Measurements from ENCODE around the gene NLGN1.

The NLGN1 gene

DNA sequence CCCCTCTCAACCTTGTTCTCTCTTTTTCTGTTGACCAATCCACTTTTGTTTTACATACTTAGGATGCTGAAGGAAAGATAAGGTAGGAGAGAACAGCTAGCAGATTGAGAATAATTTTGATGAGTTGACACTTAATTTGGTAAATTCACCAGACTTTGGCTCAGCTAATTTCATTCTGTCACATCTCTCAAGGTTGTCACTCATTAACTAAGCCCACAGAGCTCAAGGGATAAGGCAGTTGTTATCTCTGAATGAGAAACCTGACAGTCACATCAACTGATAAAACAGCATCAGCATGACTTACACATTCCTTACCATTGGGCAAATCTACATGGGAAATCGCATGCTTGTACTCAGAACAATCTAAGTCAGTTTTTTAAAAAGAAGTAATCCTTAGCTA is 591.4 kb downstream of the NLGN1 start:
- no peak for ATAC-seq

DNA sequence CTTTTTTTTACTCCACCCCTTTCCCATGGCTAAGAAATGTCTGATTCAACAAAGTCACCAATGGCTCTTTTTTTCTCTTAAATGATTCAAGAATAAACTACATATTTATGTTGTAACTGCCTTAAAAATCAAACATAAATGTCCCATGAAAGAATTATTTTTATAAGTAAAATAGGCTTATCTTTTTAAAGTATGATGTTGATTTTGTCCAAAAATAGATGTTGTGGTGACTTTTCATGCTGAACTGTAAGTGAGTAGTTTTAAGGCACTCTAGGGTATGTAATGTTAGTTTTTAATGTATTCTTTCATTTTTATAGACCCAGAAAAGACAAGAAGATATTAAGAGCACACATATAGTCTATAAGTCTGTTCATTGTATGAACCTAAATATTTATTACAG is 594.9 kb downstream of the NLGN1 start:
- no peak for ATAC-seq
- DNase-seq = no peak

More for the DNA sequence above, 591.4 kb downstream of the NLGN1 start:
- no peak for DNase-seq

DNA sequence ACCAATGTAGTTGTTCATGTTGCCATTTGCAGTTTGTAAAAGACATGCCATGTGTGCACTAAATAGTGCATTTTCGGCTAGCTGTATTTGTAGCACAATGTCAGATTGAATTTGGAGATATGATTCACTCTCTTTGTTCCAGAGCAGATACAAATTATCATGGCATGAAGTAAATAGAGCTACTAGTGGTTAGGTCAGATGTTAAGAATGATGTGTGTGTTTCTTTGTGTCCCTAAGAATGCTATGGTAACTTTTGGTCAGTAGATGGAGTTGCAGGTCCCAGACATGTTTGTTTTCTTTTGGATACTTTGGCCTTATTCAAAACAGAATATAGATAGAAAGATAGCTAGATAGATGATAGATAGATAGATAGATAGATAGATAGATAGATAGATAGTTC is 595.8 kb downstream of the NLGN1 start:
- DNase-seq (no peak), ATAC-seq (no peak)

DNA sequence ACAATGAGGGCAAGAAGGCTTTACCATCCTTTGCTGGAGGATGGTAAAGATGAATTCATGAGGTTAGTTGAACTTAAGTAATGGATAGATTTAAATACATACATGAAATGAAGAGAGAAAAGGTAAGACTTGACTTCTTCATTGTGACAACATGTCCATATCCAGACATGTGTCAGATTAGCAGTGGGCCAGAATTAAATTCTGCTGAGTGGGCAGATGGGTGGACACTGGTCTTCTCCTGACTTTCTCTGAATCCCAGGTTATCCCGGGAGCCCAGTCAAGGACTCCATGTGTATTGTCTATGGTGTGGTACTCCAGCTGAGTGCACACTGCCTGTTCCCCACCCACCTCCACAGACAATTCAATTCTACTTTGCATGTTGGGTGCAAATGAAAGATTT is 603.1 kb downstream of the NLGN1 start:
- ATAC-seq = no peak

DNA sequence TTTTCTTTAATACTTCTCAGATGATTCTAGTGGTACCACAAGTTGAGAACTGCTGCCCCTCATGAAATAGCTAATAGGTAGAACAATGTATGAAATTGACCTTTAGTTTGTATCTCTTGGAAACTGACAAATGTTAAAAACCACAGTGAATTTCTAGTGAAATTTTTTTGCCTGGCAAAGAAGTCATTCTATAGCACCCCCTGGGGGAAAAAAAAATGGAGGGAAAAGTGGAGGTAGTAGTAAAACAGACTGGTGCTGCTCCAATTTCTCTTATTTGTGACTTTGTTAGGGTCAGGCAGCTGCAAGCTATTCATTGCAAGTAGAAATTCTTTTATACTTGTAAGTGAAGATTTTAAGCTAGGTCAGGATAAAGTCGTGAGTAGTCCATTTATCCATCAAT is 605.0 kb downstream of the NLGN1 start:
- DNase-seq = no peak
- ATAC-seq = no peak

More for the DNA sequence above, 603.1 kb downstream of the NLGN1 start:
- DNase-seq = no peak

DNA sequence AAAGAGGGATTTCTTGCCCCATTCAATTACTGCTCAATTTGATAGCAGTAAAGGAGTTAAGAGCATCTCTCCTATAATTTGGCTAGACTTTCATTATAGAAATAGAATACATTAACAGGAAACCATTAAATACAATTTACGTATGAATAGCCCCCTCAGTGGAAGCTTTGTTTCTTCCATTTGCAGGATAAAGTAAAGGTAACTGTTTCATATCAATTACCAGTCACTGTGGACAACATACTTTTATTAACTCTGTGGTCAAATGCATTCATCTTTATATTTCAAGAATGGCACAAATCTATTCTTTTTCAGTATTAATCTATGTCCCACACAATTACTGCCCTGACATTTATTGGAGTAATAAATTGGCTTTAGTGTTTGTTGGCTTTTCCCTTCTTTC is 613.4 kb downstream of the NLGN1 start:
- DNase-seq (no peak), ATAC-seq (no peak)

DNA sequence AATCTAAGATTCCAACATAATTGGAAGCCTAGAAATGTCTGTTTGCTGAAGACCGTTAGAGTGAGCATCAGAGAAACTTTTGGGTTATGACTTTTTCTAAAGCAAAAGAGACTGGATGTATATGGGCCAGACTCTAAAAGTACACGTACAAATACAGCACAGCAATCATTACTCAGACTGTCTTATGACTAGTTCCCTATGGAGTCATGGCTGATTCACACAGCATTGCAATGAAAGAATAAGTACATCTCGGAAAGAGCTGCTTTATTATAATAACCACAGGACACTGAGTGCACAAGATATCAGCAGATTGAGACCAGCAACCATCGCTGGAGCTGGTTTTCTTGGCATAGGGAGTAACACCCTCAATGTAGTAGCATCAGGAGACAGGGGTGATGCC is 618.6 kb downstream of the NLGN1 start:
- no peak for DNase-seq
- ATAC-seq = no peak

DNA sequence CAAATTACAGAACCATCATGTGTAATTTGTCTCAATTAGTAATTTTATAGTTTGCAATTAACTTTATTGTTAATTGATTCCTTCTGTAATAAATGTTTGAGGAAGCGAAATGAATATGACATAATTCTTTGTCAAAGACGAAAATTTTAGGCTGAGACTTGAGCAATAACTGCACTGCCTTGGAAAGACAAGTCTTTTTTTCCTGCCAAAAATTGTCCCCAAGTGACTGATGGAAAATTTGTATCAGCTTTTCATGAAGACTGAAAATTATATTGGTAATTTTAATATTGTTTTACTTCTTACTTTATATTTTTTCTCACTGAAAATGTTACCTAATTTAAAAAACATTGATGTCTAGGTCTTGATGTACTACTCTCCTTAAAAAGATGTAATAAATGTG is 622.6 kb downstream of the NLGN1 start:
- ATAC-seq = no peak
- no peak for DNase-seq

DNA sequence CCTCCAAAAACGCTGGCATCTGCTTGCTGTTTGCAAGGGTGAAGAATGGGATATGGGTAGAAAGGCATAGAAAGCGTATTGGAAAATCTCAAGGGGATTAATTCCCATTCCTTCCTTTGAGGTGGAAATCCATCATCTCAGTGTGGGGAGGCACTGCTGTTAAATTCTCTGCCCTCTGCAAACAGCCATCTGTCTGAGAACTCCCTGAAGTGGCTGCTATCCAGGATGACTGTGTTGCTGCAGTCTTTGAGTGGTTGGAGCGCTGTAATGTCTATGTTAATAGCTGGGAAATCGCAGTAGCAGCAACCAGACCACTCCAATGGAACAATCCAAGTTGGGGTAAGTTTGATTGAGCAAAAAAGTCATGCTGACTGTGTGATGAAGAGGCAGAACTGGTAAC is 625.9 kb downstream of the NLGN1 start:
- DNase-seq = no peak
- no peak for ATAC-seq

DNA sequence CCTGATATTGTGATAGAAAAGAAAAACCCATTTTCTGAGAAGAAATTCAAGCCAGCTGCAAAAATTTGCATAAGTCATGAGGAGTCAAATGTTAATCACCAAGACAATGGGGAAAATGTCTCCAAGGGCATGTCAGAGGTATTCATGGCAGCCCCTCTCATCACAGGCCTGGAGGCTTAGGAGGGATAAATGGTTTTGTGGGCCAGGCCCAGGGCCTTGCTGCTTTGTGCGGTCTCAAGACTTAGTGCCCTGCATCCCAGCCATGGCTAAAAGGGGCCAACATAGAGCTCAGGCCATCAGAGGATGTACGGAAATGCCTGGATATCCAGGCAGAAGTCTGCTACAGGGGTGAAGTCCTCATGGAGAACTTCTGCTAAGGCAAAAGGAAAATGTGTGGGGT is 631.1 kb downstream of the NLGN1 start:
- ATAC-seq (no peak), DNase-seq (no peak)

DNA sequence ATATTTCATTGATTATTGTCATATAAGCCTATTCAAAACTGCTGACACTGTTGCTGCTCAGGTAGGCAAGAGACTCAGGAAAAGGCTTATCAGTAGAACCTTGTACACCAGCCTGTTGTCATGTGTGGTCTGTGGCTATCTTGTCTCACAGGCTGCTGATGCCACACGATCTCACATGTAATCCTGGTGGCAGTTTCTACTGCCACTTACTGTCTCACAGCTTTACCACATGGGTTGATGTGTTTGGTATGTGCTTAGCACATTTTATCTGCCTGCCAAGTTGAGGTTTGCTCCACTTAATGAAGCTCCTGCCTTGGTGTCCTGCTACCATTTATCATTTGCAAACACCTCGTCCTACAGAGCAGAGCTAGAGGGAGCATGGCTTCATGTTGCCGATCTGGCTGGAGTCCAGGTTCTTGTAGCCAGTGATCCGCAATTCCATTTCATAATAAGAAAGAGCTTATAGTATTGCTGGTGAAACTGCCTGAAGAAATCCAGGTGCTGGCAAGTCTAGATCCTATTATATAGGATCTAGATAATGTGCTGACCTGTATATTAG is 637.9 kb downstream of the NLGN1 start:
- ATAC-seq = no peak
- no peak for DNase-seq

DNA sequence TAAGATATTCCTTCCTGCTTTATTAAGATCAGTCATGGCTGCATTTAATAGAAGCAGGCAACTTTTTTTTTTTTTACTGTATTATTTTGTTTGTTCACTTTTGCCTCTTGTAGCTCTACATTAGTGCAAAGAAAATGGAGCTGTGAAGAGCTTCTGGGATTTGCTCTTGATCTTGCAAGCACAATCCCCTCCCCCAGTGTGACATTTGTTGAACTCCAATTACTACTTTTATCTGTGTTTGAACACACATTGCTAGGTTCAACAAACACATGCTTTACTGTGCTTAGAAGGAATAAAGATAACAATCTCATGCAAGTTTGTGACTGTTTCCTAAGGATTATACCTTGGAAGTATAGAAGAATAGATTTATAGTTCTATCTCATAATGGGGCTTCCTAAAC is 648.8 kb downstream of the NLGN1 start:
- no peak for ATAC-seq
- DNase-seq = no peak

DNA sequence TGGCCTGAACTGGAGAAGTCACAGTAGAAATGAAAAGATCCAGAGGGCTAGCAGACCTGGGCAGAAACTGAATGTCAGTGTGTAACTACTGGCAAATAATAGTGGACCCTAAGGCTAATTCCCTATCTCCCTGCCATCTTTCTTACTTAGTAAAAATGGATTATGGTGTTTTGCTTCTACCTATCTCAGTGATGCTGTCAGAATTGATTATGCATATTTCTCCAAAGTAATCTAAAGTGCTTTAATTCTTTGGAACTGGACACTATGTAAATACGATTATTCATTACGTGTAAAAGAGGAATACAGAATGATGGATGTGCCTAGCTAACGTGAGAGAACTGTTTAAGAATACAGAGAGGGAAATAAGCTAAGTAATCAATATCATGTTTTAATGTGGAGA is 651.9 kb downstream of the NLGN1 start:
- no peak for ATAC-seq
- DNase-seq = no peak

DNA sequence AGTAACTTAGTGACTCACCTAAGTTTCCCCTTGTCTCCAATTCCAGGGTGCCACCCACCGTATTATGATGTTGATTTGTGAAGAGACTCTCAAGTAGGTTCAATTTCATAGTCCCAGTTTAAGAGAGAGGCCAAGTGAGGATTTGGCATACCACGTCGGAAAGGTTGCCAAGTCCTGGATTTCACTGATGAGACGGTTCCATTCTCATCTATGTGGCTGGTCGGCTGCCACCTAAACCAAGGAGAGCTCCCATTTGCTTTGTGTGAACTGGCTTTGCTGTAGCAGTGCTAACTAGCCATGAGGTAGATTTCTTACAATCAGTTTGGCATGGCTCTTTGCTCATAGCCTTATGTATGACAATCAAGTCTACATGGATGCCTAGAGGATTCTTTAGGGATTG is 653.6 kb downstream of the NLGN1 start:
- DNase-seq = no peak
- ATAC-seq = no peak

DNA sequence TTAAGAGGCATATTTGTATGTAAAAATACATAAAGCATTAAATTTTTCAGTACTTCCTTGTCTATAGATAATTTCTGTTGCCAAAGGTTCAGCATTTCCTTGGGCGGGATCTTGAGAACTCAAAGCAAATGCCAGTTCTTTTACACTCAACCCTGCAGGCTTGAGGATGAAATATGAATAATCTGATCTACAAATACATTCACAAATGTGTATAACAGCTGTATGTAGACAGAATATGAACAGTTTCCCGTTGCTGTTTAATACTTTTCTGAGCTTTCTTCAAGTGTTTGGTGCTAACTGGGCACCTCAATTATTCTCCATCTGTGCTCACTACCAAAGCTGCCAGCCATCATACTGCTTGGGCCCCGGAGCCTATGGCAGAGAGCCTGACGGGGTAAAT is 661.3 kb downstream of the NLGN1 start:
- no peak for ATAC-seq
- DNase-seq = no peak

DNA sequence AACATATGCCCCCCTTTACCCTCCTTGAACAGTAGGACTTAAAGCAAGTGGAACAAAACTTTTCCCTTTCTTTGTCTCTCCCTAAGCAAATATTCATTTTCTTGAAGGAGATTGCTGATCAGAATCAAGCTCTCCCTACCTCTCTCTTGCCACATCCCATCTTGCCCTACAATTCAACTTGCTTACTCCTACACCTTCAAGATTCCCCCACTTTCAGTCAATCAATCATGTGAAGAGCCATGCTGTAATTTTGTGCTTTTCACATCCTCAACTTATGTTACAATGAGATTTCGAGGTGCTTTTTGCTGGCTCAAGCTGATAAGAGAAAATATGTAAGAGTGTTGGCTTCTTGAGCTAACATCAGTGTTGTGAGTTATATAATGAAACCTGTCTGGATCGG is 662.9 kb downstream of the NLGN1 start:
- no peak for ATAC-seq

DNA sequence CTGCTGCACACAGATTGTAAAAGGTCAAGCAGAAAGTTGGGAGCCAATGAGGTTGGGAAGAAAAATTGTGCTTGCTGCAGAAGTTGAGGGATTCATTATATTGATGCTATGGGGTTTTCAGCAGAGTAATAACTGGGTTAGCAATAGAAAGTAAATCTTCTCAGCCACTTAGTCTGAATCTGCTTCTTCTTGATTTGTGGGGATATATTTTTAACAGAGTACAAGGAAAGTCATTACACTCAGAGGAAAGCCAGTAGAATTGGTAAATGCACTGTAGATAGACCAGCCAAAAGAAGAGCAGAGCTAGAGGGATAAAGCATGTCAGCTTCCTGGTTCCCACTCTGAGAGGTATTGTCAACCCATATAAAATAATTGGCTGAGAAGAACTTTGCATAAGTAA is 663.6 kb downstream of the NLGN1 start:
- DNase-seq (no peak), ATAC-seq (no peak)

More for the DNA sequence above, 662.9 kb downstream of the NLGN1 start:
- DNase-seq = no peak

DNA sequence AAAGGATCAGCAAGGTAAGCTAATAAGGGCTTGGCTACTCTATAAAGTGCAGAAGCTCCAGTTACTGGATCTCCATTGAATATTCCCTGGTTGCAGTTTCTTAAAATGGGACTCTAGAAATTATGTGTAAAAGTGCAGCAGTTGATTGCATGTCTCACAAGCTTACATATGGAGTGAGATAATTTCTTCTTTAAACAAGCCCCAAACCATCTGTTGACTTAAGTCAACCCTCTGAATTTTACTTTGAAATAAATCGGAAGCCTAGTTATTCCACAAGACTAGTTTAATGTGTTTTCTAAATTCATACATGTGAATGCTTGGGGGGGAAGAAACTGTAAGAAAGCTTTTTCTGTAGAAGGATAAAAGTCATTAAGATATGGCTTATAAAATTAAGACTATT is 664.2 kb downstream of the NLGN1 start:
- ATAC-seq = no peak

DNA sequence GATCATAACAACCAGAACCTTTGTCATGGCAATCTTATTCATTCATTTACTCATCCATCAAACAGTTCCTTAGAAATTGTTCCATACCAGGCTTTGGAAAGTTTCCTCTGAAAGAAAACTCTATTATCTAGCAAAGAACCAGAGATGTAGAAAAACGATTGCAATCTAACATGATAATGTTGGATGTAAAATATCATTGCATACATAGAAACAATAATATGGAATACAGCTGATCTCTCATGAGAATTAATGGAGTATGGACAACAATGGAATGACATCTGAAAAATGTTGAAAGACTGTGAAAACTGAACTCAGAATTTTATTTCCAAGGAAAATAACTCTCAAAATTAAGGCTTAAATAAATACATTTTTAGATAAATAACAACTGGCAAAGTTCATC is 665.4 kb downstream of the NLGN1 start:
- no peak for ATAC-seq

More for the DNA sequence above, 664.2 kb downstream of the NLGN1 start:
- DNase-seq = no peak

DNA sequence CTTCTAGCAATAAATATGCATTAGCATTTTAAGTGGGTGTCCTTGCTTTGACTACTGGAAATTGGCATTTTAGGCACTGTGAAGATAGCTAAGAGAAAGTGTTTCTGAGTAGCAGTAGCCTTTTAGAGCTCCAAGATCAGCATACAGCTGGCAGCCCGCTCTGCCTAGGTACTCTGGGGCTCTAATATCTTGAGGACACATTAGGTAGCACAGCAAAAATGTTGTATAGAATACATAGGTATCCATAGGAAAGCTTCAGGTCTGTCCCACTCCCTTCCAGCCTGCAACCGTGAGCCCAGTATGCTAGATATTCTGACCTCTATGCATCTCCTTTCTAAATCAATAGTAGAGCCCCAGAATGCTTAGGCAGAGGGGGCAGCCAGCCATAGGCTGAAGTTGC is 670.5 kb downstream of the NLGN1 start:
- ATAC-seq = no peak
- no peak for DNase-seq

More for the DNA sequence above, 665.4 kb downstream of the NLGN1 start:
- no peak for DNase-seq

DNA sequence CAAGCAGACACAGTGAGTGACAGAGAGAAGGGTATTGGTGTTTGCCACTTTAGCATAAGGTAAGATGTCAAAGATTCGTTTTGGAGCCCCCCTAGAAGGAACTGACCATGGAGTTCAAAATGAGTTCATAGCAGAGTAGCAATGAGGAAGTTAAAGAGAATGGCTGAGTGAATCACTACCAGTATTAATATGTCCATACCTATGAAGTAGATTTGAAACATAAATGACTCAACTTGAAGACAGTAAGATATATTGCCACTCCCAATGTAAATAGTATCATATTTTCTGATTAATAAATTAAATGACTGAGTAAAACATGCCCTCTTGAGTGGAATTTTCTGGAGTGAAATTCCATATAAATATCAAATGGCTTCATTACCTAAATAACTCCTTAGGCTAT is 675.1 kb downstream of the NLGN1 start:
- no peak for ATAC-seq
- no peak for DNase-seq

DNA sequence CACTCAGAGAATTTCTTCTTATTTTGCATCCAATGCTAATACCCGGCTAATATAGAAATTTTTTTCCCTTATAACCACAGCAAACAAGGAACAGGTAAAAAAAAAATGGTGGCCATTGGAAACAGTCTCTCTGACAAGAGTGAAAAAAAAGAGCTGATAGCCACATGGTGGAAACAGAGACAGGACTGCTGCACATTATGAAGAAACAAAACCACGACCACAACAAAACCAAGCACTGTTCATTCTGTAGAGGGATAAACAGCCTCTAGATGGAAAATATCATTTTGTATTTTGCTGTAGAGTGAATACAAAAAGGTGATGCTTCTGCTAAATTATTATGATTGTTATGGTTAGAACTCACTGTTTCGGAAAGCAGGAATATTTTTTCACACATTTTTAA is 686.2 kb downstream of the NLGN1 start:
- ATAC-seq = no peak
- no peak for DNase-seq

DNA sequence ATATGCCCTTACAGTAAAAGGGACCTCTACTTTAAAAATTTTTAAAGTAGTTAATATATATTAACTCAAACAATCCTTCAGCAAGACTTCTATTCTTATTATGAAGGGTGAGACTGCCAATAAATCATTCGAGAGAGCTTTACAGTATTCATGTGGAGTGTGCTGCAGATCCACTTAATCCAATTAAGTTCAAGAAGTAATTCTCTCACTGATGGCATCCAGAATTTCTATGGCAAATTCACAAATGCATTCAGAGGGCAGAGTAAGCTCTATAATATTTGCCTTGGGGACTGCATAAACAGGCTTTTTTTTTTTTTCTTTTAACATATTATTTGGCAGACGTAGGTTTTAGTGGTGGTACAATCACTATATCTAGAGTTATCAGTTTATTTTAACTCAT is 692.0 kb downstream of the NLGN1 start:
- DNase-seq (no peak), ATAC-seq (no peak)

DNA sequence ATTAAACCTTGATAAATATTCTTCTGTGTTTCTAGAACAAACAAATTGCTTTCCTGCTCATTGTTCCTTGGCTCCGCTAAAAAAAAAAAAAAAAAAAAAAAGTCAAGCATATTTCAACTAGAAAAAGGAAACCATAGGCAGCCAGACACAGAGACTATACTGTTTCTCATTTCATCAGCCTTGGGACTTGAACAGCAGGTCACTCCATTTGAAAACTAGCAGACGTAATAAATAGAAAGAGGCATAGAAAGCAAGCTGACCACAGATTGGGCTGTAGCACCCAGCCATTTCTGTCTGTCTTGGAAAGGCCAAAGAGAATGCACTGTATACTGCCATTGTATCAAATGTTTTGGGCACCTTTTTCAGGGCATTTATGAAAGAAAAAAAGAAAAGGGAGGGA is 697.1 kb downstream of the NLGN1 start:
- DNase-seq (no peak), ATAC-seq (no peak)

DNA sequence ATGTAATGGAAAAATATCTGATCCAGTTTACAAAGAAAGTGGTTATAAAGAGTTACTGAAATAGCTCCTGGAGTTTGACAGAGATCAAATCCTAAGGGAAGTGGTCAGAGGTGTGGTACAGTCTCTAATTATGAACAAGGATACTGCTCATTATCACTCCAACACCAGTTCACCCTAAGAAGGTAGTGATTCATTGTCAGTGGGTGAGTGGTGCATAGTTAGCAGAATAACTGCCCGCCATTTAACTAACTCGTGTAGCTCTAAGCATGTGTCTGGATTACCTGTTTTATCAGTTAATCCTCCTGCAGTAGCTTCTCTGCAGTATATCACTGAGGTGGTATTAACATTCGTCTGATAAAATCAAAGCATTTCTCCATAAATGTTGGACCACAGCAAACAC is 700.1 kb downstream of the NLGN1 start:
- no peak for DNase-seq
- no peak for ATAC-seq
